Endometrium (tissue), 2 donors: Measurements from ENCODE around the gene XRCC3.
"Not testable (repeated sequence)": the region's sequence is repeated elsewhere in the genome, so short reads cannot be mapped to it uniquely, and the experiment has no call there.

ENCODE experiments used
- FAIRE-seq: peaks from 2 replicates; lab custom pipeline; 2012; peaks lifted over from hg19 to GRCh38; lab: Jason Lieb, UNC
- donor health status: control.
- donor health status: control.

Gene XRCC3

DNA sequence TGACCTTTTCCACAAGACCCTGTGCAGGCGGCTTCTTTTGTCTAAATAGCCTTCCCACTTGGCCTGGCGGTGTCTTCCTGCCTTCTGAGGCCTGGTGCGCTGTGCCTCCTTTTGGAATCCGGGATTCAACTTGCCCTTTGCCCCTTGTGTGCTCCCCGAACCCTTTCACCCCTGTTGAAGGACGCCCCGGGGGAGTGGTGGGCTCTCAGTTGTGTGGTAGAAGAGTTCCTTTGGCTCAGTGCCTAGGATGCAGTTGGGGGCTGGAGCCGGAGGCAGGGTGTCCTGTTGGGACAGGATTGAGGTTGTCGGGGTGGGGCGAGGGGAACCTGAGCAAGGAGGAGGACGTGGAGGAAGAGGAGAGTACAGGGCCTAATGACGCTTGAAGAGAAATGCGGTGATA is 51.7 kb downstream of the XRCC3 start:
- no peak for FAIRE-seq

DNA sequence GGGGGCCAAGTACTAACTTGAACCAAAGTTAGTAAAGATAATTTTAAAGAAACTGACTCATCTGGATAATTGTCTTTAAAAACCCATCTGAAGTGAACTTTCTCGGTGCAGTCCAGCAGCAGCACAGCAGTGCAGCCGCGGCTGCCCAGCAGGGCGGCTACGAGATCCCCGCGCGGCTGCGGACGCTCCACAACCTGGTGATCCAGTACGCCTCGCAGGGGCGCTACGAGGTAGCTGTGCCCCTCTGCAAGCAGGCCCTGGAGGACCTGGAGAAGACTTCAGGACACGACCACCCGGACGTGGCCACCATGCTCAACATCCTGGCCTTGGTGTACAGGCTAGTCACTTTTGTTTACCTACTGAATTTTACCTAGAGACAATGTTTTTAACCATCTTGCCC is 52.7 kb downstream of the XRCC3 start:
- FAIRE-seq: no peak

DNA sequence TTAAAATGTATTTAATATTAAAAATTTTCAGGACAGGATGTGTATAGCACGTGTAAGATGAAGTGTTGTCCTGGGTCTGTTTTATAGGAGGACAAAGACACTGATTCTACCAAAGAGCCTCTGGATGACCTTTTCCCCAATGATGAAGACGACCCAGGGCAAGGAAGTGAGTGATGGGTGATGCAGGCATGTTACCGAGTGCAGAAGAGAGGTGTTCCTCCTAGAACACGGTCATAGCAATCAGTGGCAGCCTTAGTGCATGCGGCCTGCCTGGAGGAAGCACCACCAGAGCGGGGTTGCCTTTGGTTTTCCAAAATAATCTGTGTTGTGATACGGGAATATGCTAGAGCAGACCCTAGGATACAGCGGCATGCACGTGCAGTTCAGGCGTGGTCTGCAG is 53.2 kb downstream of the XRCC3 start:
- no peak for FAIRE-seq

DNA sequence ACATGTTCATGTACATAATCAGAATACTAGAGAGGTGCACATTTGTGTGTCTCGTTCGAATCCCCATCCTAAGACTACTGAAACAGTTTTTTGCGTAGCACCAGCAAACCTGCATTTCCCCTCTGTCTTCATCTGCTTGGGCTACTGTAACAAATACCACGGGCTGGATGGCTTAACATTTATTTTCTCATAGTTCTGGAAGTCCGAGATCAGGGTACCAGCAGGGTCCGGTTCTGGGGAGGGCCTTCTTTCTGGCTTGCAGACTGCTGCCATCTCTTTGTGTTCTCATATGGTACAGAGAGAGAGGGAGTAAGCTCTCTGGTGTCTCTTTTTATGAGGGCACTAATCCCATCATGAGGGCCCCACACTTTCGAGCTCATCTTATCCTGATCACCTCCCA is 55.6 kb downstream of the XRCC3 start:
- no peak for FAIRE-seq

DNA sequence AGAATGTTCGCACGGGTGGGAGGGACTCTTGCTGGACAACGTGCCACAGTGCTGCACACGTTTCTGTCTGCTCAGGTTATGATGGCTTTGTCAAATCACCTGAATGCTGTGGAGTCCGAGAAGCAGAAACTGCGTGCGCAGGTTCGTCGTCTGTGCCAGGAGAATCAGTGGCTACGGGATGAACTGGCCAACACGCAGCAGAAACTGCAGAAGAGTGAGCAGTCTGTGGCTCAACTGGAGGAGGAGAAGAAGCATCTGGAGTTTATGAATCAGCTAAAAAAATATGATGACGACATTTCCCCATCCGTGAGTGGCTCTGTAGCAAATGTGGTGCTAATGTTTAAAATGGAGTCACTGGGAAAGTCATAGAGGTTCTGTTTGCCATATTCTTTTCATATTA is 57.8 kb downstream of the XRCC3 start:
- FAIRE-seq: no peak

DNA sequence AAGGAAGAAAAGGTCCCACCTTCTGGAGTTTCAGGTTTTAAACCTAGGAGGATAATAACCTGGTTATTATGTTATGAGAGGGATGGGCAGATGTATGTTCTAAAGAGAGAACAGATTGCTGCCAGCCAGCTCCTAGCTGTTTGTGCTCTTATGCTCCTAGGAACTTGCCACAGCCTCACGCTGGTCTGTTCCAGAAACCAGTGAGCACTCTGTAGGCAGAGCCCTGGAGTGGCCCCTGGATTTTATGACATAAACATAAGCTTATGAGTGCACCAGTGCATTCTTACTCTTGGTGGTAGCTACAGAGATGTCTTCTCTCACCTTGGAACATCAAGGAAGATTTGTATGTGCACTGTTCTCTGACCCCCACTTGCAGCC is 58.5 kb downstream of the XRCC3 start:
- FAIRE-seq: no peak

DNA sequence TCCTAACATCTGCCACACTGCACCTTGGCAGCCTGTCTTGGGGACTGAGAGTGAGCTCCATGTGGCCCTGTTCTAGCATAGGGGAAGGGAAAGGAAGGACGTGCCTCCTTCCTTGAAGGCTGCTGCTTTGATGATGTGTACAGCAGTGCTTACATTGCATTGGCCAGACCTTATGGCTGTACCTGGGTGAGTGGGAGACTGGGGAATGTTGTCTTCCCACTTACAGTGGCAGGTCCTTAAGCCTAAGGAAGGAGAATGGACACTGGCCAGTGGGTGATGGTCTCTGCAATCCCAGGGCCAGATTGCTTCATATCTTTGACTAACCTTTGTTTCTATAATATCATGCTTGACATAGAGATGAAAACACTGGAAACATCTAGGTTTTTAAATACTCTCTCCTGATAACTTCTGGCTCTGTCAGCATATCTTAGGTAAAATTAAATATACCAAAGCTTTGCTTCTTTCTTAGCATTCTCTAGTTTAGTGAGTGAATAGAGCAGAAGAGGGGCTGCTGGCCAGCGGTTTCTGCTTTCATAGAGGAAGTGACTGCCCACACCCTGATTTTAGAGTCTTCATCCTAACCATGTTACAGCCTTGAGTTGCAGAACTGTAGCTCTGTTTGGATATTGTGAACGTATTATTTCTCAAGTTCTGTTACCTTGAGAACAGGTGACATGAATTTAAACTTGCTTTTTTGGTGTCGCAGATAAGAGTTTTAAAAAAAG is 59.1 kb downstream of the XRCC3 start:
- no peak for FAIRE-seq

DNA sequence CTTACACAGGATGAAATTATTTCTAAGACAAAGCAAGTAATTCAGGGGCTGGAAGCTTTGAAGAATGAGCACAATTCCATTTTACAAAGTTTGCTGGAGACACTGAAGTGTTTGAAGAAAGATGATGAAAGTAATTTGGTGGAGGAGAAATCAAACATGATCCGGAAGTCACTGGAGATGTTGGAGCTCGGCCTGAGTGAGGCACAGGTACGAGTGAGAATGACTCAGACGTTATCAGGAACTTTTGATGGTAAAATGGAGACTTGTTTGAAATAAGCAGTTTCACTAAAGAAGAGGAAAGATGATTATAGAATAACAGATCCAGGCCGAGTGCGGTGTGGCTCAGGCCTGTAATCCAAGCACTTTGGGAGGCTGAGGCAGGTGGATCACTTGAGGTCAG is 60.6 kb downstream of the XRCC3 start:
- FAIRE-seq: no peak

DNA sequence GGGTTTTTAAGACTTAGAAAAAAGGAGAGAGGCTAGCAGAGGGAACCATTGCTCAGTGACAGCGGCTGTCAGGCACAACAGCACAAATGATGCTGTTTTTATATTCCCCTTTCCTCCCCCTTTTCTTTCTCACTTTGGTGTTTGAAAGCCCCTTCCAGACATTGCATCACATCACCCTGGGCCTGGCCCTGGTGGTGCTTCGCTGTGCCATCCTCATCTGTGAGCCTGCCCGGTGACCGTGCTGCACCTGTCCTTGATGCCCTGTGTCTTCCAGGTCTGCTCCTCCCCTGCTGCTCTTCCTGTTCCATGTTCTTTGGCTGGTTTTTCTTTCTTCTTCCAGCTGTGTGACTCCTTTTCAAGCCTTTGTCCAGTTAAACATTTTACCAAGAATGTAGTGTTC is 61.4 kb downstream of the XRCC3 start:
- no peak for FAIRE-seq

DNA sequence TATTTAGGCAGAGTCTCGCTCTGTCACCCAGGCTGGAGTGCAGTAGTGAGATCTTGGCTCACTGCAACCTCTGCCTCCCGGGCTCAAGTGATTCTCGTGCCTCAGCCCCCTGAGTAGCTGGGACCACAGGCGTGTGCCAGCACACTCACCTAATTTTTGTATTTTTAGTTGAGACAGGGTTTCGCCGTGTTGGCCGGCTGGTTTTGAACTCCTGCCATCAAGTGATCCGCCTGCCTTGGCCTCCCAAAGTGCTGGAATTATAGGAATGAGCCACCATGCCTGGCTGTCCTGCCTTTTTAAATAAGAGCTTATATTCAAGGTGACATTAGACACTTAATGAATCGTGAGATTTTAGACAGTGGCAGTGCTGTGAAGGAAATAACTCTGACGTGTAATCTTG is 61.9 kb downstream of the XRCC3 start:
- FAIRE-seq: not testable (repeated sequence)

DNA sequence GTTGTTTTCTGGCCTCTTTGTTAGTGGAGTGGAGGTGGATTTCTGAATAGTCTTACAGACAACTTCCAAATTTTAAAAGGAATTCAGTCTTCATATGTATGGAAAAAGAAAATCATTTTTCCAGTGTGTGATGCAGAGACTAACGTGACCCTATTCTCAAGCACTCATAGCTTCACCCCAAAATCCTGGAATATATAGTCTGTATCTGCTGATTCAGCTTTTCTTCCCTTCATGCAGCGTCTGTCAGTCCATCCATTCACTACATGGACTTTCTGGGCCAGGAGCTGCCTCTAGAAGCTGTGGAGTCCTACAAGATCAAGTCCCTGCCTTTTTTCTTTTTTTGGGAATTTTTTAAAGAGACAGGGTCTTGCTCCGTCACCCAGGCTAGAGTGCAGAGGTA is 62.4 kb downstream of the XRCC3 start:
- FAIRE-seq: no peak

DNA sequence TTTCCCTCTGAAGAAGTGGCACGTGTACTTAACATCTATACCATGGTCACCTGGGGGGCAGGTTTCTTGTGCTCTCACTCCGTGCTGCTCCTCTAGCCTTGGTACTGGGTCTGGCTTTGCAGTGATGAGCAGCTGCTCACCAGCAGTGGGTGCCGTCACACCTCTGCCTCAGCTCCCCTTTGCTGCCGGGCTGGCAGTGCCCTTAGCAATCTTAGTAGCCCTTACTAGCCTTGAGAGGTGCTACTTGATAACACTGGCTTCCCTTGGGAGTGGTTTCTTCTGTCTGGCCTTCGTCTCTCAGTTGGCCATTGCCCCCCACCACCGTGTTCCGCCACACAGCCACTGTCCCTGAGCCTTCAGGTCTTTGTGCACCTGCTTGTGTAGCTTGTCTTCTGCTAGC is 63.7 kb downstream of the XRCC3 start:
- no peak for FAIRE-seq

DNA sequence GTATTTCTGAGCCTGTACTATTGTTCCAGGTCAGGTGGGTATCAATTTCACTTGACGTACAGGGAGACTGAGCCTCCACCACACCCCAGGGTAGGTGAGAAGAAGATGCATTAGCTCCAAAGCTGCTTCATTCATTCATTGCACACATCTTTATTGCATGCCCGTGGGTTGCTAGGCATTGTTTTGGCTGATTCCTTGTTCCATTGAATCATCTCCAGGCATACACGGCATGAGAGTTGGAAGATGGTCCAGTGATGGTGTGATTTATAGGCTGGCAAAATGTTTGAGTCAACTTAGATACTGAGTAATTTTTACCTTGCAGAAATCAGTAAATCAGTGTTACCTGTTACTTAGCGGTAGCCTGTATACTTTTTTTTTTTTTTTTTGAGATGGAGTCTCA is 65.0 kb downstream of the XRCC3 start:
- FAIRE-seq: no peak

DNA sequence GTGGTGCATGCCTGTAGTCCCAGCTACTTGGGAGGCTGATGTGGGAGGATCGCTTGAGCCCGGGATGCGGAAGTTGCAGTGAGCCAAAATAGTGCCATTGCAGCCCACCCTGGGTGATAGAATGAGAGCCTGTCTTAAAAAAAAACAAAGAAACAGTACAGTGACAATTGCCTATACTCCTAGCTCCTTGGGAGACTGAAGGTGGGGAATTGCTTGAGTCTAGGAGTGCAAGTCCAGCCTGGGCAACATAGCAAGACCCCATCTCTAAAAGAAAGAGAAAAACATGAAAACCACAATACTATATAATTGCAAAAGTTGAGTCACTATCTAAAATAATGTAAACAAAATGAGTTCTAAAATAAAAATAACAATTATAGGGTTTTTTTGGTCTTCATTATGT is 66.2 kb downstream of the XRCC3 start:
- no peak for FAIRE-seq
